Right renal cortex interstitium (tissue), 3 donors: Measurements from ENCODE around the gene COQ3. TPM values are rescaled to one million over a fixed set of nuclear protein-coding genes. Genes with fewer than 3 reads are reported as not detected.
"Not testable (repeated sequence)": the region's sequence is repeated elsewhere in the genome, so short reads cannot be mapped to it uniquely, and the experiment has no call there.

Source experiments
- DNase-seq, 3 donors: peaks; one replicate each; pipeline ENCODE4 v3.0.0-alpha.2; 2013; ENCODE audit warnings: low read depth in 3 of 3, low spot score in 2 of 3
- polyA plus RNA-seq, 3 donors: library from polyadenylated mRNA; unstranded; fragments of 120-200 nt; gene quantifications; one replicate each; pipeline ENCODE4 v1.2.1, GENCODE V29; 2013; ENCODE audit not compliant: insufficient read length in 3 of 3

The COQ3 gene
- polyA plus RNA-seq, 3 donors: 13.9 to 14.2 (median 14.2) TPM

- DNase-seq: not testable (repeated sequence)
Measured at GRCh38 chr6:99335298-99335697, 58.7 kb downstream of the COQ3 start.

- no peak for DNase-seq
Measured at GRCh38 chr6:99334526-99335127, 59.4 kb downstream of the COQ3 start.

DNA sequence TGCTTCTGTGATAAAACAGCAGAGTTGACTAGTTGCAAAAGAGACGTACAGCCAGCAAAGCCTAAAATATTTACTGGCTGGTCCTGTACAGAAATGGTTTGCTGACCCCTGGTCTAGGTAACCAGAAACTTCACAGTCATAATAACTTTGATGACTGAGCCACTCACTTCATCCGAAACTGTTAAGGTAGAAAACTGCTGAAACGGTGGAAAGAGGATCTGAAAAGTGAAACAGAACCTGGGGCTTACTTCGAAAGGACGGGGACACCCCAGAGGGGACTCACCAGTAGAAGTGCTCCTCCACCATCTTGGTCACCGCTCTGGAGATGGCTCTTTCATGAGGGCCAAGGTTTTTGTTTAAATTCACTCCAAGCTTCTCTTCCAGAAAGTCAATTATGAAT lies 60.9 kb downstream of the COQ3 start:
- no peak for DNase-seq

DNA sequence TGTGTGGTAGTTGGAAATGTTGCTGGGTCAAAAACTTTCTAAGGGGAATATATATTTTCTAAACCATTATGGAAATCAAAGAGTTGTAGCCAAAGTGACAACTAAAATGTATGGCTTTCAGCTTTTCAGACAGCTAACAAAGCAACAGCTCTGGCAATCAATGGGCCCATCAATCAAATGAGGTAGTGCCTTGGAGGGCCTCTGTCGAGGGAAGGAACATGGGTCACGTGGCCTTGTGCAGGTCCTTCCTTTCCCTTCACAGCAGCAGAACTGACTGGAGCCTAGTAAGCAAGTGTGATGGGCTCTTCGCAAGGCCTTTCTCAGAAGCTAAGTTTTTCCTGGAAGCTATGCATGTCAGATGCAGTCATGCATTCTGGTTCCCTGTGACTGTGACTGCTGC lies 62.5 kb downstream of the COQ3 start:
- DNase-seq: no peak

GRCh38 chr6:99330159-99330558 lies 63.8 kb downstream of the COQ3 start:
- DNase-seq: no peak

- DNase-seq: no peak
Measured at GRCh38 chr6:99324996-99325395, 69.0 kb downstream of the COQ3 start.

Other genes with a start within 250 kb of the COQ3 start
- gene FAXC, start 44.5 kb downstream of the COQ3 start, polyA plus RNA-seq: 1 to 10 TPM; 4.7 to 6.9 (median 5.4) TPM
- 100 to 1,000 TPM; 273 to 352 (median 303) TPM for gene PNISR, start 31.1 kb upstream of the COQ3 start, polyA plus RNA-seq
- 1 to 10 TPM; 8.0 to 9.0 (median 8.7) TPM for gene USP45, start 121.2 kb upstream of the COQ3 start, polyA plus RNA-seq
- gene CCNC, start 174.5 kb upstream of the COQ3 start, polyA plus RNA-seq: 10 to 100 TPM; 79.5 to 83.3 (median 82.9) TPM
- gene PRDM13, start 212.6 kb upstream of the COQ3 start, polyA plus RNA-seq: not detected